Measurements from ENCODE around the gene MBOAT2. TPM values are rescaled to one million over a fixed set of nuclear protein-coding genes. Genes with fewer than 3 reads are reported as not detected.

Gene MBOAT2
- total RNA-seq, 1 experiment from 2014 or later: 40.9 TPM

GRCh38 chr2:8853426-8853825 lies 150.1 kb downstream of the MBOAT2 start:
- Mint-ChIP-seq H3K9me3 (ENCODE audit: low read depth, unreplicated experiment) (no peaks in the 10 kb centered on the region), H3K27me3 (ENCODE audit: unreplicated experiment) (no peaks in the 10 kb centered on the region), H3K27ac (ENCODE audit: unreplicated experiment) (no peak overlapping the region), H3K4me3 (ENCODE audit: low read depth, unreplicated experiment) (no peak overlapping the region), H3K4me1 (ENCODE audit: low read depth, unreplicated experiment) (no peaks in the 10 kb centered on the region), H3K36me3 (ENCODE audit: insufficient read depth, unreplicated experiment) (no peaks in the 10 kb centered on the region)
- no TSS peak for BruUV-seq (replicated peaks)
- intact Hi-C loops (cut with micrococcal nuclease; ENCODE audit: unreplicated experiment): no loop called here
- TF ChIP-seq CTCF (IDR thresholded peaks at IDR 0.05; ENCODE audit: unreplicated experiment): no peak
- CTCF ChIA-PET: no interaction called here
- no peak for DNase-seq

GRCh38 chr2:8851811-8852560 lies 151.5 kb downstream of the MBOAT2 start:
- no peak for TF ChIP-seq CTCF (IDR thresholded peaks at IDR 0.05; ENCODE audit: unreplicated experiment)
- Mint-ChIP-seq H3K4me1 (ENCODE audit: low read depth, unreplicated experiment) (no peaks in the 10 kb centered on the region), H3K36me3 (ENCODE audit: insufficient read depth, unreplicated experiment) (no peaks in the 10 kb centered on the region), H3K27ac (ENCODE audit: unreplicated experiment) (no peak overlapping the region), H3K4me3 (ENCODE audit: low read depth, unreplicated experiment) (no peak overlapping the region), H3K9me3 (ENCODE audit: low read depth, unreplicated experiment) (no peaks in the 10 kb centered on the region), H3K27me3 (ENCODE audit: unreplicated experiment) (no peaks in the 10 kb centered on the region)
- BruUV-seq (replicated peaks): no TSS peak
- intact Hi-C loops (cut with micrococcal nuclease; ENCODE audit: unreplicated experiment): no loop called here
- CTCF ChIA-PET: interaction anchor here (0.7 kb wide), 1 partner anchor 39 kb away, joined by 3 read pairs; no protein-coding TSS in a partner anchor
- no peak for DNase-seq

- Mint-ChIP-seq H3K36me3 (ENCODE audit: insufficient read depth, unreplicated experiment) (no peaks in the 10 kb centered on the region), H3K9me3 (ENCODE audit: low read depth, unreplicated experiment) (no peaks in the 10 kb centered on the region), H3K4me3 (ENCODE audit: low read depth, unreplicated experiment) (no peak overlapping the region), H3K27me3 (ENCODE audit: unreplicated experiment) (no peaks in the 10 kb centered on the region), H3K27ac (ENCODE audit: unreplicated experiment) (no peak overlapping the region), H3K4me1 (ENCODE audit: low read depth, unreplicated experiment) (no peaks in the 10 kb centered on the region)
- TF ChIP-seq CTCF (IDR thresholded peaks at IDR 0.05; ENCODE audit: unreplicated experiment): no peak
- intact Hi-C loops (cut with micrococcal nuclease; ENCODE audit: unreplicated experiment): no loop called here
- no peak for DNase-seq
- BruUV-seq (replicated peaks): no TSS peak
- CTCF ChIA-PET: interaction anchor here (0.7 kb wide), 2 partner anchors 40 to 1250 kb away, joined by 3 read pairs; no protein-coding TSS in a partner anchor
Measured at GRCh38 chr2:8850845-8851487, 152.5 kb downstream of the MBOAT2 start.

- Mint-ChIP-seq H3K27me3 (ENCODE audit: unreplicated experiment) (peaks cover 10% of the 10 kb centered on the region), H3K4me3 (ENCODE audit: low read depth, unreplicated experiment) (no peak overlapping the region), H3K36me3 (ENCODE audit: insufficient read depth, unreplicated experiment) (no peaks in the 10 kb centered on the region), H3K9me3 (ENCODE audit: low read depth, unreplicated experiment) (no peaks in the 10 kb centered on the region), H3K27ac (ENCODE audit: unreplicated experiment) (no peak overlapping the region), H3K4me1 (ENCODE audit: low read depth, unreplicated experiment) (no peaks in the 10 kb centered on the region)
- BruUV-seq (replicated peaks): no TSS peak
- CTCF ChIA-PET: interaction anchor here (0.6 kb wide), 1 partner anchor 29 kb away, joined by 3 read pairs; no protein-coding TSS in a partner anchor
- intact Hi-C loops (cut with micrococcal nuclease; ENCODE audit: unreplicated experiment): no loop called here
- no peak for TF ChIP-seq CTCF (IDR thresholded peaks at IDR 0.05; ENCODE audit: unreplicated experiment)
- no peak for DNase-seq
Measured at GRCh38 chr2:8849327-8849726, 154.2 kb downstream of the MBOAT2 start.
